GM21526 (cell line): ENCODE measurements around the gene CPVL.

Experiments used
- ATAC-seq: cut with Tn5 transposase; IDR thresholded peaks from one replicate; pipeline ENCODE4 v1.9.1; 2021; ENCODE audit warnings: moderate library complexity; ENCODE audit not compliant: unreplicated experiment, low FRiP score

CPVL gene

GRCh38 chr7:29013082-29013695 is 133.1 kb downstream of the CPVL start:
- no peak for ATAC-seq

GRCh38 chr7:29009947-29010346 is 136.4 kb downstream of the CPVL start:
- no peak for ATAC-seq

DNA sequence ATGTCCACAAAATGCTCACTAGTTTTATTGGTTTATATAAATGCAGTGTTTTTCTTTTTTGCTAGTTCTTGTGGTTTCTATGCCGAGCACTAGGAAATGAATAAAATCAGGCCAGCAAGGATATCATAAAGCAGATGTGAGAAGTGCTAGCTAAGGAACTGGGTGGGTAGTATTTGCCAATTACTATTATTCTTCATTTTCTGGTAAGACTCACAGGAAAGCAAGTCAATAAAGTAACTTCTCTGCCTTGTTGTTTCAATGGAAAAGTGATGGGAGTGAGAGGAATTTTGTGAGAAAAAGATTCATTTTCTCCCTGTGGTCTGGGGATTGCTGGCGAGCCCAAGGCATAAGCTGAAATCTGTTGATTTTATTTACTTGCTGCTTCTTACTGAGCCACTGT is 137.7 kb downstream of the CPVL start:
- no peak for ATAC-seq

- ATAC-seq, result no peak
Measured at GRCh38 chr7:29007127-29007526, 139.2 kb downstream of the CPVL start.

DNA sequence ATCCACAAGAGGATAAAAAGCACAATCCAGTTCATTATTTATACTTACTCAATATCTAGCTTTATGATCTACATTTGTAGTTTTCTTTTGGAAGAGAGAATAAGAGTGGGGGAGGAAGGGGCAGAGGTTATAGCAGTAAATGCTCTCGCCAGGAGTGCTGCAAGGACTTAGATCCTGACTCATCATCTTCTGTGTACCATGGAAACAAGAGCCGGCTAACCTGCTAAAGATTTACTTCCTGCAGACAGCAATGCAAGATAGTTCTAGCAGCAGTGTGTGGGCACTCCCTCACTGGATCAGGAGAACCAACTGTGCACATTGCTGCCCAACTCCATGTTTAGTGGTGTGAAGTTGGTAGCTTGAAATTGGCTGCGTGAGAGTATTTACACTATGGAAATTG is 140.5 kb downstream of the CPVL start:
- ATAC-seq, result no peak

GRCh38 chr7:29005406-29005805 is 140.9 kb downstream of the CPVL start:
- ATAC-seq, result no peak

DNA sequence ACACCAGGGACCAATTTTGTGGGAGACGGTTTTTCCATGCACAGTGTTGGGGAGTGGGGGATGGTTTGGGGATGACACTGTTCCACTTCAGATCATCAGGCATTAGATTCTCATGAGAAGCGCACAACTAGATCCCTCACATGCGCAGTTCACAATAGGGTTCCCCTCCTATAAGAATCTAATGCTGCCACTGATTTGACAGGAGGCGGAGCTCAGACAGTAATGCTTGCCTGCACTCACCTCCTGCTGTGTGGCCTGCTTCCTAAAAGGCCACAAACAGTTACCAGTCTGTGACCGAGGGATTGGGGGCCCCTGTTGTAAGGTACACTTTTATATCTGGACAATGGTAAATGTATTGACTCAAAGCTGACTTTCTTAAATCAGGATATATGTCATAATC is 142.6 kb downstream of the CPVL start:
- no peak for ATAC-seq

GRCh38 chr7:29000717-29001076 is 145.6 kb downstream of the CPVL start:
- no peak for ATAC-seq

DNA sequence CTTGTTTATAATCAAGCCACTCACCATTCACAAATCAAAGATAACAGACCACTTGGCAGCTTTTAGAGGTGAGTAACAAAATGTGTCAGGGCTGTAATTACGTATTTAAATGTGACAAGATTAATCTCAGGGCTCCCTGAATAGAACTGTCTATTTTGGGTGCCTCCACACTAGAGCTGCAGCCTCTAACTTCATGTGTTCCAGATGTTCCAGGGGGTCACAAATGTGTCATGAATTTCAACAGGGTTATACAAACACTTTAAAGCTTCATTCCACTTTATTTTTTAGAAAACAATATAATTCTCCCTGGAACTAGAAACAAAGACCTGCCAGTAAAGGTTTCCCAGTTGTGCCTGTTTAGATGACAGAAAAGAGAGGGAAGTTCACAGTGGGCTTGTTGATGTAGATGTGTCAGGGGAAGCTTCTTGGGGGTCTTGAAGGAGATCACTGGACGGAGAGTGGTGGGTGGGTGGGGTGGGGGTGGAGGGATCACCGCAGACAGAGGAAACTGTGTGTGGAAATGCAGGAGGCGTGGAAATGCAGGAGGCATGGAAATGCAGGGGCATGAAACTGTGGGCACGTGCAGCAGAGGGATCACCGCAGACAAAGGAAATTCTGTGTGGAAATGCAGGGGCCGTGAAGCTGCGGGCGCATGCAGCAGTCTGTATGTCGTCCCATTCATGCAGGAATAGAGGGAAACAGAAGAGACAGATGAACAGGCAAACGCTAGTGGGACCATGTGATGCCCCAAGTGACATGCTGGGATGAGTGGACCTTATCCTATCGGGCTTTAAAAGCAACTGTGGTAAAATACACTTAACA is 146.2 kb downstream of the CPVL start:
- ATAC-seq, result no peak

- ATAC-seq, result no peak
Measured at GRCh38 chr7:28999427-28999826, 146.9 kb downstream of the CPVL start.

- ATAC-seq, result no peak
Measured at GRCh38 chr7:28998105-28998504, 148.2 kb downstream of the CPVL start.

GRCh38 chr7:28996836-28997235 is 149.5 kb downstream of the CPVL start:
- ATAC-seq, result no peak

GRCh38 chr7:28993371-28993770 is 153.0 kb downstream of the CPVL start:
- ATAC-seq, result no peak

- no peak for ATAC-seq
Measured at GRCh38 chr7:28992798-28993197, 153.5 kb downstream of the CPVL start.

DNA sequence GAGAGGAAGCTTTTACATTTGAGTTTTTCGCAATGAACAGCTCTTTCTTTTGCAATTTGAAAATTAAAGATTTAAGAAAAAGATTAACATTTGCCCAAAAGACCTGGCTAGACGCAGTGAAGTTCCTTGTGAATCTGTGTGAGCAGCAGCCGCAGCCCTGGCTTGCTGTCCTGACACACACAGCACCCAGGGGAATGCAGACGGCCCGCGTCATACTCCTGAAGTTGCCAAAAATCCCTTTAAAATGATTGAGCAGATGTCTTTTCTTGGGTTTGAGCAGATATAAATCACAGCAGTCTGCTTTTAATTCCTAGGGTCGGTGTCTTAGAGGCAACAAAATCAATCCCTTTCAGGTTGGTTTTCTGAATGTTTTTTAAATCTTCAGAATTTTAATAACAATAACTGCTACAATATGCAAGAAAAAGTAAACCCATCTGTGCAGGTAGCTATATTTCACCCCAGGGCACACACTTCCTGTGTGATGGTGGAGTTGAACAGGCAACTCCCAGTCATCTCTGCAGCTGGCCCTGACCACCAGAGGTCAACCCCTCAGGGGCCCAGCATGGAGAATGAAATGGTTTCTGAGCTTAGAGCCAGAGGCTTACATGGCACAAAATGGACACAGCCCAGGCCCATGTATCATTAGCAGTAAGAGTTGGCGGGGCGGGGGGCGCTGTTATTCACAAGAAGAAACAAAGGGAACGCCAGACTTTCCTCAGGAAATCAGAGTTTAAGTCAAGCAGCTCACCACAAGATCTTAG is 156.0 kb downstream of the CPVL start:
- no peak for ATAC-seq

DNA sequence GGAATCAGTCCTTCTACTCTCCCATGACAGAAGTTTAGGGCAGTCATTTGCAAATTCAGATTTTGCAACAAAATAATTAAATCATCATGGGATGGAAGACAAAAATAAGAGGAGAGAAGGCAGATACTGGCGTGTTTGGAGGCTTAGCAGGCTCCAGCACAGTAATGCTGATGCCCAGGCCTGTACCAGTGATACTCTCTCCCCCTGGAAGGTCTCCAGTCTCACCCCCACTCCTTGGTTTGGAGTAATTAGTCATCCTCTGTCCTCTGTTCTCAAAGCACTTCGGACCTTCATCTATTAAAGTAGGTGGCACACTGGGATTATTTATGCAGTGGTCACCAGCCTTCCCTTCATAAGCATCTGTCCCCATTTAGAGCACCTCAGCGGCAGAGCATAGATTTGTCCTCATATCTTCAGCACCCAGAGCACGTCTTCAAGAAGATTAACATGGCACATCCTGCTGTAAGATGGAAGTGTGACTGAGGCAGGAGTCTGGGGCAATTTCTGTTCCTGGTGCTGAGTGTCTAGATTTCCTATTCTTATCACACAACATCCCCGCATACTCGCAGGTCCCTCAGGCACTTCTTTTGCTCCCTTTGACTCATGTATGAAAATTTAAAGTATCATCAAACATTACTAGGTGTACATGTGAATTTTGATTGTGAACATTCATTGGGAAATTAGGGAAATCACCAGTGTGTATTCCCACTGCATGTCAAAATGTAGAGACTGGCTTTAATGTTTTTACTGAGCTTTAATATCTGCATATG is 156.9 kb downstream of the CPVL start:
- ATAC-seq, result no peak

DNA sequence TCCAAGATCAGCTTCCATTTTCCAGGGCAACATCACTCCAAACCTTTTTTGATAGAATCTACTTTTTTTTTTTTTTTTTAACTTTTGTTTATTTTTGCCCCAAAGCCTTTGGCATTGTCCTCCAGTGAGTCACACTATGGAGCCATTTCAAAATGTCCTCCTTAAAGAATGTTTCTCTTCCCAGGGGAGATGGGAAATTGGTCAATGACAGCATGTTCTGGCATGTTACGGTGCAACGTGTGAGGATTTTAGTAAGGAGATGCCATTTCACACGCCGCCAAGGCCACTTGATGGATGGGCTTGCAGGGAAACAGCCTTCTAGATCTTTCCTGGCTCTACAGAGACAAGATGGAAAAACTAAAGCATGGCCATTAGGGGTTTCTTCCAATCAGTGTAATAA is 157.5 kb downstream of the CPVL start:
- ATAC-seq, result no peak

GRCh38 chr7:28988091-28988490 is 158.2 kb downstream of the CPVL start:
- no peak for ATAC-seq

GRCh38 chr7:28986765-28987110 is 159.6 kb downstream of the CPVL start:
- no peak for ATAC-seq

- no peak for ATAC-seq
Measured at GRCh38 chr7:28986028-28986764, 160.1 kb downstream of the CPVL start.
